Measurements from ENCODE around the gene CHD5.

DNA sequence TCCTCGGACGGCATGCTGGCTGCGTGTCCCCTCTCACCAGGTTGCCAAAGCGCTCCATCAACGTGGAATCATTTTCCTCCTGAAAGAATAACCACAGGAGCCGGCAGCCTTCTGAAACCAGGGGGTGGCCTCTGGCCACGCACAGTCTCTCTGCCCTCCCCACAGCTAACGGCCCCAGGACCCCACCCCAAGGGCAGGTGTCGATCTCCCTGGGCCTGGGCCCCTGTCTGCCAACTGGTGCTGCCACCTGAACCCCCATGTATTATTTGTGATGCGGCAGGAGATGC, 88.4 kb downstream of the CHD5 start:
- no peak for TF ChIP-seq CTCF (IDR thresholded peaks at IDR 0.05)
- no peak for TF ChIP-seq POLR2A (IDR thresholded peaks at IDR 0.05)

Data from esophagus squamous epithelium (tissue), 4 donors.